CD4-positive, alpha-beta memory T cell (primary cell): Measurements from ENCODE around the gene MRPL17. TPM values are rescaled to one million over a fixed set of nuclear protein-coding genes. Genes with fewer than 3 reads are reported as not detected.
"Not testable (repeated sequence)": the region's sequence is repeated elsewhere in the genome, so short reads cannot be mapped to it uniquely, and the experiment has no call there.

Experiments
- CTCF ChIA-PET: fragments of 350-600 bp; sonication (Branson Sonifier 250); formaldehyde crosslinking; loops from one replicate; lab custom pipeline; 2021; ENCODE audit warnings: inconsistent platforms; ENCODE audit not compliant: partially characterized antibody; lab: Charles Lee
- POLR2A ChIA-PET: fragments of 350-600 bp; sonication (Branson Sonifier 250); formaldehyde crosslinking; loops from one replicate; lab custom pipeline; 2021; ENCODE audit not compliant: partially characterized antibody; lab: Charles Lee
- DNase-seq, 5 donors: peaks; one replicate each; pipeline versions ENCODE4 v3.0.0 to v3.0.0-alpha.2; 2020 to 2022; ENCODE audit warnings: mixed read lengths in 1 of 5
- H3K27ac ChIP-seq: one replicate; pipeline ENCODE4 v1.7.0; 2013; ENCODE audit warnings: low read depth, low read length
- H3K27me3 ChIP-seq: 2 replicates; pipeline ENCODE4 v1.7.0; 2013; ENCODE audit warnings: mild to moderate bottlenecking, low read length, moderate library complexity; ENCODE audit not compliant: insufficient read depth
- H3K36me3 ChIP-seq: 2 replicates; pipeline ENCODE4 v1.7.0; 2013; ENCODE audit warnings: mild to moderate bottlenecking, low read length, moderate library complexity; ENCODE audit not compliant: insufficient read depth
- H3K4me1 ChIP-seq: 2 replicates; pipeline ENCODE4 v1.7.0; 2013; ENCODE audit warnings: mild to moderate bottlenecking, low read length, moderate library complexity; ENCODE audit not compliant: insufficient read depth
- H3K4me3 ChIP-seq, 2 donors: one replicate each; pipeline ENCODE4 v1.7.0; 2013; ENCODE audit warnings: low read length in 2 of 2, mild to moderate bottlenecking in 1 of 2
- H3K9me3 ChIP-seq, 2 donors: one replicate each; pipeline ENCODE4 v1.7.0; 2013; ENCODE audit warnings: low read length in 2 of 2, control low read depth in 1 of 2; ENCODE audit not compliant: control insufficient read depth in 1 of 2
- H3K27ac Mint-ChIP-seq, 7 donors: one replicate each; pipeline ENCODE4 v1.8.0; 2020 to 2021; ENCODE audit warnings: mixed read lengths in 7 of 7, mild to moderate bottlenecking in 6 of 7, inconsistent platforms in 3 of 7, moderate library complexity in 3 of 7
- H3K27me3 Mint-ChIP-seq, 2 donors: one replicate each; pipeline ENCODE4 v1.8.0; 2020 to 2021; ENCODE audit warnings: mixed read lengths in 2 of 2
- H3K36me3 Mint-ChIP-seq, 2 donors: one replicate each; pipeline ENCODE4 v1.8.0; 2020 to 2021; ENCODE audit warnings: mixed read lengths in 2 of 2, inconsistent platforms in 1 of 2, mild to moderate bottlenecking in 1 of 2
- H3K4me1 Mint-ChIP-seq, 4 donors: one replicate each; pipeline ENCODE4 v1.8.0; 2020 to 2021; ENCODE audit warnings: mixed read lengths in 4 of 4, mild to moderate bottlenecking in 1 of 4
- H3K4me3 Mint-ChIP-seq, 8 donors: one replicate each; pipeline ENCODE4 v1.8.0; 2020 to 2021; ENCODE audit warnings: mixed read lengths in 8 of 8, mild to moderate bottlenecking in 7 of 8, moderate library complexity in 6 of 8, inconsistent platforms in 3 of 8
- H3K9me3 Mint-ChIP-seq, 8 donors: one replicate each; pipeline ENCODE4 v1.8.0; 2020 to 2021; ENCODE audit warnings: mixed read lengths in 8 of 8, mild to moderate bottlenecking in 5 of 8, inconsistent platforms in 3 of 8, moderate library complexity in 1 of 8
- intact Hi-C: fragments of 100-400 bp; cut with micrococcal nuclease; formaldehyde crosslinking; loops from one replicate; pipeline ENCODE4 v1.15.1; 2023
- polyA plus RNA-seq, 2 donors: library from polyadenylated mRNA; unstranded; fragments of 300-500 nt; fragmentation: Illumina TruSeq; gene quantifications; one replicate each; pipeline ENCODE4 v1.2.3, GENCODE V29; 2021
- total RNA-seq, 2 experiments: library from RNA; stranded (reverse); gene quantifications; one replicate each; pipeline ENCODE4 v1.2.3, GENCODE V29; 2021

Gene MRPL17
- total and polyA plus RNA-seq, 4 experiments from 2014 or later, result 12.7 to 42.6 (median 35.1) TPM

DNA sequence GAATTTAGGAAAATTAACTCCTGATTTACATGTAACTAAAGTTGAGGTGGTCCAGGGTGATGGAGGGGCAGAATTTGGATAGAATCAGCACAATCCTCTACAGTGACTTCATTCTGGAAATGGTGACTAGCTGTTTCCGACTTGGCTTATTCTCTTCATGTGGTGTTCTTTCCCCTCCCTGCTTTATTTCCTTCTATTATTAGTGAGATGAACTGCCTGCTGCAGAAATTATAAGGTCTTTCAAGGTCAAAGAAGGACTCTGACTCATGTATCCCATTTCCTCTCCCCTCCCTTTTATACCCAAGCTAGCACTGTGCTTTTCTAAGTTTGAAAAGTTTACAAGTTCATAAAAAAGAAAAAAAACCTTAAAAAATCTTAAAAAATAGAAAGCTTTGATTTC lies 12.2 kb upstream of the MRPL17 start:
- Mint-ChIP-seq H3K27ac (peak overlapping the region in 3 of 7 donors; percentile 53 to 78 (median 55)), H3K4me1 (peaks cover 20 to 47% (median 23%) of the 10 kb centered on the region in 4 donors), H3K36me3 (peaks cover 9 to 11% of the 10 kb centered on the region in 2 donors), H3K4me3 (peak overlapping the region in 2 of 8 donors; percentile 8 to 36), H3K27me3 (no peaks in the 10 kb centered on the region), H3K9me3 (no peaks in the 10 kb centered on the region)
- intact Hi-C loops, result loop anchor here (2.0 kb wide), 1 partner anchor 15 kb away; no protein-coding TSS in a partner anchor
- H3K27me3 ChIP-seq, result no peaks in the 10 kb centered on the region
- peaks cover 25% of the 10 kb centered on the region for H3K4me1 ChIP-seq
- peak in 1 of 5 donors; percentile 52 for DNase-seq
- ChIA-PET POLR2A (interaction anchor here (0.6 to 1.3 kb wide), 5 partner anchors 11 to 164 kb away, joined by 3 to 4 read pairs (median 4); partner anchors contain the start of genes TAF10 and TPP1), CTCF (interaction anchor here (0.9 to 2.7 kb wide), 7 partner anchors 12 to 108 kb away, joined by 3 to 15 read pairs (median 3); partner anchors contain the start of genes MRPL17, TAF10 and TPP1)
- H3K4me3 ChIP-seq, result no peak overlapping the region
- peak overlapping the region; percentile 4 for H3K27ac ChIP-seq
- no peaks in the 10 kb centered on the region for H3K9me3 ChIP-seq
- no peaks in the 10 kb centered on the region for H3K36me3 ChIP-seq

GRCh38 chr11:6694229-6694535 lies 11.0 kb upstream of the MRPL17 start:
- Mint-ChIP-seq H3K36me3 (peaks cover 6 to 9% of the 10 kb centered on the region in 2 donors), H3K9me3 (no peaks in the 10 kb centered on the region), H3K4me3 (peak overlapping the region in 2 of 8 donors; percentile 35 to 69), H3K27me3 (no peaks in the 10 kb centered on the region), H3K4me1 (peaks cover 20 to 47% (median 23%) of the 10 kb centered on the region in 4 donors), H3K27ac (peak overlapping the region; percentile 39 to 89 (median 63))
- POLR2A ChIA-PET, result interaction anchor here (0.6 to 1.6 kb wide), 5 partner anchors 13 to 161 kb away, joined by 3 to 8 read pairs (median 4); partner anchors contain the start of gene TPP1
- intact Hi-C loops, result loop anchor here (1.0 to 2.0 kb wide), 2 partner anchors 11 to 17 kb away; partner anchors contain the start of gene MRPL17
- peaks cover 25% of the 10 kb centered on the region for H3K4me1 ChIP-seq
- no peak overlapping the region for H3K27ac ChIP-seq
- H3K36me3 ChIP-seq, result no peaks in the 10 kb centered on the region
- no peak overlapping the region for H3K4me3 ChIP-seq
- no peaks in the 10 kb centered on the region for H3K9me3 ChIP-seq
- no peaks in the 10 kb centered on the region for H3K27me3 ChIP-seq
- no peak for DNase-seq
- CTCF ChIA-PET, result interaction anchor here (0.6 to 2.7 kb wide), 4 partner anchors 10 to 91 kb away, joined by 3 to 15 read pairs (median 4); partner anchors contain the start of gene MRPL17

GRCh38 chr11:6693342-6694228 lies 10.4 kb upstream of the MRPL17 start:
- DNase-seq, result peak in 3 of 5 donors; percentile 48 to 78 (median 57)
- ChIA-PET CTCF (interaction anchor here (0.6 to 2.7 kb wide), 4 partner anchors 10 to 91 kb away, joined by 3 to 15 read pairs (median 4); partner anchors contain the start of gene MRPL17), POLR2A (interaction anchor here (0.6 to 1.6 kb wide), 4 partner anchors 13 to 161 kb away, joined by 3 to 8 read pairs (median 4); partner anchors contain the start of gene TPP1)
- peaks cover 25% of the 10 kb centered on the region for H3K4me1 ChIP-seq
- no peaks in the 10 kb centered on the region for H3K27me3 ChIP-seq
- no peak overlapping the region for H3K27ac ChIP-seq
- no peaks in the 10 kb centered on the region for H3K9me3 ChIP-seq
- Mint-ChIP-seq H3K27ac (peak overlapping the region; percentile 39 to 89 (median 63)), H3K36me3 (peaks cover 6 to 8% of the 10 kb centered on the region in 2 donors), H3K9me3 (no peaks in the 10 kb centered on the region), H3K4me3 (peak overlapping the region in 3 of 8 donors; percentile 15 to 69 (median 35)), H3K4me1 (peaks cover 20 to 44% (median 23%) of the 10 kb centered on the region in 4 donors), H3K27me3 (no peaks in the 10 kb centered on the region)
- H3K36me3 ChIP-seq, result no peaks in the 10 kb centered on the region
- no peak overlapping the region for H3K4me3 ChIP-seq
- intact Hi-C loops, result loop anchor here (1.0 to 2.0 kb wide), 2 partner anchors 10 to 17 kb away; partner anchors contain the start of gene MRPL17

GRCh38 chr11:6692128-6692527 lies 9.0 kb upstream of the MRPL17 start:
- no peaks in the 10 kb centered on the region for H3K36me3 ChIP-seq
- Mint-ChIP-seq H3K27ac (no peak overlapping the region), H3K4me1 (peaks cover 17 to 40% (median 23%) of the 10 kb centered on the region in 4 donors), H3K36me3 (no peaks in the 10 kb centered on the region), H3K27me3 (no peaks in the 10 kb centered on the region), H3K9me3 (no peaks in the 10 kb centered on the region), H3K4me3 (no peak overlapping the region)
- H3K27me3 ChIP-seq, result no peaks in the 10 kb centered on the region
- intact Hi-C loops, result no loop called here
- ChIA-PET CTCF (interaction anchor here (1.0 kb wide), 3 partner anchors 13 to 187 kb away, joined by 3 read pairs; no protein-coding TSS in a partner anchor), POLR2A (interaction anchor here (1.2 kb wide), 1 partner anchor 8 kb away, joined by 3 read pairs; no protein-coding TSS in a partner anchor)
- peaks cover 25% of the 10 kb centered on the region for H3K4me1 ChIP-seq
- H3K4me3 ChIP-seq, result no peak overlapping the region
- H3K9me3 ChIP-seq, result no peaks in the 10 kb centered on the region
- H3K27ac ChIP-seq, result no peak overlapping the region
- no peak for DNase-seq

DNA sequence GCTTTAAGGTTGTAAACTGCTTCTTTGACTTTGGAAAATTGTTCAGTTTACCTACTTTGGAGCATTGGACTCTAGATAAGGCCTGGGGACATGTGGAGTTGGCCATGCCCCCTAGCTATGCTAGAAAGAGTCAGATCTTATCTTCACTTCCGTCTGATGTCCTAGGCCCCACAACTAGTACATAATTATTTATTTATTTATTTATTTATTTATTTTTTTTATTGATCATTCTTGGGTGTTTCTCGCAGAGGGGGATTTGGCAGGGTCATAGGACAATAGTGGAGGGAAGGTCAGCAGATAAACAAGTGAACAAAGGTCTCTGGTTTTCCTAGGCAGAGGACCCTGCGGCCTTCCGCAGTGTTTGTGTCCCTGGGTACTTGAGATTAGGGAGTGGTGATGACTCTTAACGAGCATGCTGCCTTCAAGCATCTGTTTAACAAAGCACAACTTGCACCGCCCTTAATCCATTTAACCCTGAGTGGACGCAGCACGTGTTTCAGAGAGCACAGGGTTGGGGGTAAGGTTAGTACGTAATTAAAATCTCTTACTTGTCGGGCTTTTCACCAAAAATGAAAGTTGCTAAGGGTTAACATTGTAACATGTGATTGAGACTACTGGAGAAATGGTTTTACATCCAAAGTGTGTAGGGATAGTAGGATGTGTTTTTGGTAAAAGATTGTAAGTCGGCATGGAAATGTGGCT lies 7.4 kb upstream of the MRPL17 start:
- H3K27ac ChIP-seq, H3K9me3 Mint-ChIP-seq, H3K36me3 Mint-ChIP-seq, DNase-seq, H3K36me3 ChIP-seq, H3K4me3 ChIP-seq, POLR2A ChIA-PET, H3K27me3 ChIP-seq, H3K27ac Mint-ChIP-seq, H3K27me3 Mint-ChIP-seq, H3K9me3 ChIP-seq, H3K4me3 Mint-ChIP-seq, intact Hi-C loops: not testable (repeated sequence)
- peaks cover 25% of the 10 kb centered on the region for H3K4me1 ChIP-seq
- CTCF ChIA-PET, result interaction anchor here (1.0 kb wide), 1 partner anchor 159 kb away, joined by 3 read pairs; no protein-coding TSS in a partner anchor
- peaks cover 15 to 33% (median 19%) of the 10 kb centered on the region in 4 donors for H3K4me1 Mint-ChIP-seq

GRCh38 chr11:6687876-6688275 lies 4.7 kb upstream of the MRPL17 start:
- DNase-seq, result no peak
- Histone ChIP-seq H3K27ac (no peak overlapping the region), H3K27me3 (no peaks in the 10 kb centered on the region), H3K9me3 (no peaks in the 10 kb centered on the region), H3K4me3 (no peak overlapping the region), H3K4me1 (peaks cover 6% of the 10 kb centered on the region), H3K36me3 (no peaks in the 10 kb centered on the region)
- CTCF ChIA-PET, result interaction anchor here (0.9 to 1.8 kb wide), 7 partner anchors 9 to 206 kb away, joined by 3 to 7 read pairs (median 3); partner anchors contain the start of genes ARFIP2 and TIMM10B
- peaks cover 0 to 7% of the 10 kb centered on the region in 2 donors for H3K36me3 Mint-ChIP-seq
- H3K27me3 Mint-ChIP-seq, result no peaks in the 10 kb centered on the region
- H3K4me1 Mint-ChIP-seq, result peaks cover 8 to 17% (median 11%) of the 10 kb centered on the region in 4 donors
- peak overlapping the region in 1 of 7 donors; percentile 19 for H3K27ac Mint-ChIP-seq
- intact Hi-C loops, result loop anchor here (10.0 kb wide), 1 partner anchor 453 kb away; the partner anchor contains the start of genes CNGA4 and FHIP1B
- no peak overlapping the region for H3K4me3 Mint-ChIP-seq
- POLR2A ChIA-PET, result interaction anchor here (8.1 kb wide), 1 partner anchor 78 kb away, joined by 172 read pairs; the partner anchor contains the start of gene TAF10
- H3K9me3 Mint-ChIP-seq, result no peaks in the 10 kb centered on the region
